HG03521 (cell line): ENCODE data around the gene GCLC.
"Not testable (repeated sequence)": the region's sequence is repeated elsewhere in the genome, so short reads cannot be mapped to it uniquely, and the experiment has no call there.

Experiments used
- ATAC-seq: cut with Tn5 transposase; IDR thresholded peaks from one replicate; pipeline ENCODE4 v1.9.1; 2021; ENCODE audit warnings: mild to moderate bottlenecking, moderate library complexity; ENCODE audit not compliant: unreplicated experiment

GCLC gene

DNA sequence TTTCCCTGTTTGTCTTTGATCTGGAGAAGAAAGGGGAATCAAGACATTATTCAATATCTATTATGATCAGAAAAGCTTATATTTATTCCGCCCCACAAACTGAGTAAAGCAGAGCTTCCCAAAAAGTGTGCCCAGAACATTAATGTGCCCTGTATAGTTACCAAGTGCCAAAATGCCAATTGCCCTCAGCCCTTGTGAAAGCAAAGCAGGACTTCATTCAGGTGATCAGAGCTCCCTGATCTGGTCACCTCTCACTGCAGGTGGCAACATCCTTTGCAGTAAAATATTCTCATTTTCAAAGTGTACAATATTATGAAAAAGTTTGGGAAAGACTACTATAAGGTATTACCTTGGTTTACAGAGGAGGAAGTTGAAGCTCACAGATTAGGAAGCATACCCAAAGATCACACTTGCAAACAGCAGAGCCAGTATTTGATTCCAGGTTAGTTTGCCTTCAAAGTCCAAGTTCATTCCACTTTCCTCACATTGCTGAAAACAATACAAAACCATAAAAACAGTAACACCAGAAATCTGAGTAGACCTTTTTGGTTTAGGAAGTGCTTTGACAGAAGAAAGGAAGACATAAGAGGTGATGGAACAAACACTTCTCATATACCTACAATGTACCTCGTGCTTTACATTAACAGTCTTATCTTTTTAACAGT, 19.6 kb upstream of the GCLC start:
- ATAC-seq = no peak

DNA sequence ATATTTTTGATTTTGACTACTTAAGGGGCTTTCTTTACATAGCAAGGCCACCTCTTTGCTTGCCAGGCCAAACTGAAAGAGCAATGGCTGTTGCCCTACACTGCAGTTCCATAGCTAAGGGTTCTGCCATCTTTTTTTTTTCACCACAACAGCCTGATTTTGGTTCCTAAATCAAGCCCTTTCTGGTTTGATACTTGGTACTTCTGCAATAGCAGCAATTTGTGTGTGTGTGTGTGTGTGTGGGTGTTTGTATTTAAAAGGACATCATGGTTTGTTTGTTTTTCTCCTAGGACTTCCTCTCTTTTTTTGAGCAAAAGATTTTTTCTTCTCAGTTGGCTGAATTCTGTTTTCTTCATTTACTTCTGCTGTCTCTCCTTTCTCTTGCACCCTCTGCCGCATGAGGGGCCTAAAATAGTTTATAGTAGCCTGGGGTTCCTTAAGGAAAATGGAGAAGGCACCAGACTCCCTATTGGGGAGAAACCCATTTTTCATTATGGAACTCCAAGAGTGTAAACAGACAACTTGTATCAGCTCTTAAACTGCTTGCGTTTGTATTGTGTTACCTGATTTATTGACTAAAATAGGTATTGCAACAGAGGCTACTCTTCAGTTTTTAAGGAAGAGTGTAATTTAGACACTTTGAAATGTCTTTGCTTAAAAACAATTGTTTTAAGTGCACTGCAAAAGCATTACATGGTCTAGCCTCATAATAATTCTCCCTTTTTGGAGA, 12.2 kb upstream of the GCLC start:
- no peak for ATAC-seq

DNA sequence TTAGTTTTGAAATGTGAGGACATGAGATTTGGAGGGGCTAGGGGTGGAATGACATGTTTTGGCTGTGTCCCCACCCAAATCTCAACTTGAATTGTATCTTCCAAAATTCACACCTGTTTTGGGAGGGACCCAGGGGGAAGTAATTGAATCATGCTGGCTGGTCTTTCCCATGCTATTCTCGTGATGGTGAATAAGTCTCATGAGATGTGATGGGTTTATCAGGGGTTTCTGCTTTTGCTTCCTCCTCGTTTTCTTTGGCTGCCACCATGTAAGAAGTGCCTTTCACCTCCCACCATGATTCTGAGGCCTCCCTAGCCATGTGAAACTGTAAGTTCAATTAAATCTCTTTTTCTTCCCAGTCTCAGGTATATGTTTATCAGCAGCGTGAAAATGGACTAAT, 8.7 kb upstream of the GCLC start:
- ATAC-seq = not testable (repeated sequence)

DNA sequence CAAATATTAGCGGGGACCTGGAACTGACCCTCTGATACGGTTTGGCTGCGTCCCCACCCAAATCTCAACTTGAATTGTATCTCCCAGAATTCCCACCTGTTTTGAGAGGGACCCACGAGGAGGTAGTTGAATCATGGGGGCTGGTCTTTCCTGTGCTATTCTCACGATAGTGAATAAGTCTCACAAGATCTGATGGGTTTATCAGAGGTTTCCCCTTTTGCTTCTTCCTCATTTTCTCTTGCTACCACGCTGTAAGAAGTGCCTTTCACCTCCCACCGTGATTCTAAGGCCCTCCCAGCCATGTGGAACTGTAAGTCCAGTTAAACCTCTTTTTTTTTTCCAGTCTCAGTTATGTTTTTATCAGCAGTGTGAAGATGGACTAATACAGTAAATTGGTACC, 6.8 kb upstream of the GCLC start:
- not testable (repeated sequence) for ATAC-seq

DNA sequence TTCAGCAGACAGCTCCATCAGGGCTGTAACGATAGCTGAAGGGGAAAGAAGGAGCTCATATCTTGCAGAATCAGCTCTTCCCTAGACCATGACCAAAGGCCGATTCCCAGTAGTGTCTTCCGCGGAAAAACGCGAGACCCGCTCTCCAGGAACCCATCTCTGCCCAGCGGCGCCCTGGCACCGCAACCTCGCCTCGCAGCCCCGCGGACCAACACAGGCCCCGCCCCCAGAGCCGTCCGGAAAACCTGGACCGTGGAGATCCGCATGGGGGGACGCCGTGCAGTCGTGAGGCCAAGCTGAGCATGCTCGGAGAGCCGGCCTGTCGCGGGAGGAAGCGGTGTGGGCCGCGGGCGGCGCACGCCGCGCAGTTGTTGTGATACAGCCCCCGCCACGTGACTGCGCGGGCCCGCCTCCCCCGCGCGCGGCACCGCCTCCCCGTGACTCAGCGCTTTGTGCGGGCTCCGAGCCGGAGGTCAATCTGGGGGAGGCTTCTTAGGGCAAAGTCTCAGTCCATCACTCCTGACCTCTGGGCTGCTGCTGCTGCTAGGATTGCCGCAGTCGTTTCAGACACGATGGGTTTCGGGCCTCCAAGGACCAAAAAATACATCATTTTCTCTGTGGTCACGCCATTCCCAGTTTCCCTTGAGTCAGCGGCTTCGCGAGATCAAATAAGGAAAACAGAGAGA, 3.1 kb upstream of the GCLC start:
- peak; percentile 73 for ATAC-seq

DNA sequence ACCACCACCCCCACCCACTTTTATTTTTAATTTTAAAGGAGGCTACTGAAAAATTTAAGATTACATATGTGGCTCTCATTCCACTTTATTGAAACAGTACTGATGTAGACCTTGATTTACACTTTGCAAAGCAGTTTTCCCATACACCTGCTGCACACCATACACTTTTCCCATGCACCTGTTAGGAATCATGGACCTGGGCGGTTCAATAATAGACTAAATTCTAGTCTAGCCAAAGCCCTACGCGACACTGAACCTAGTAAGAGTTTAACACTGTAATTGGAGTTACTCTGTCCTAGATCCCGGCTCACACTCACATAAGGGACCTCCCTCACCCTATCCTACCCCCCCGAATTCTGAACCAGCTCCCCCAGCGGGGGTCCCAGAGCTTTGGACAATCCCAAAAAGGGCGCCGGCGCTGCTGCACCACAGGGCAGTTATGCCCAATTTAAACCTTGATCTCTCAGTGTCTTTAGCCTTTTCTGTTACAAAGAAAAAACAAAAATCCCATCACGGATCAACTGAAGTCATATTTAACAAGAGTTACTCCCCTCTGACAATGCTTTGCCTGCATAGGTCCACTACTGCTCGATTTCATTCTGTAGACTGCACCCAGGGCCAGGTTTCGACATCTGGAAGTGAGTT, 2.4 kb upstream of the GCLC start:
- ATAC-seq = peak; percentile 5

- ATAC-seq = no peak
Measured at GRCh38 chr6:53546281-53546680, 1.4 kb upstream of the GCLC start.

DNA sequence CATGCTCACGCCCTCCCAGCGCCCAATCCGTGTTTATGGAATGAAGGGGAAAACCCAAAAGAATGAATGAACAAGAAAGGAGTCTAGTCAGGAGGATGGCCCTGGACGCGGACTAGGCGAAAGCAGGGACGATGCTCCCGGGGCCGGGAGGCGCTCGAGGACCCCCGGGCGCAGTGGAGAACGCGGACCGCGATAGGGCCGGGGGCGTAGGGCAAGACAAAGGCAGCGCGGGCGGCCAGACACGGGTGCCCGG, 758 bp downstream of the GCLC start:
- no peak for ATAC-seq

GRCh38 chr6:53543359-53544216, 1.3 kb downstream of the GCLC start:
- no peak for ATAC-seq

DNA sequence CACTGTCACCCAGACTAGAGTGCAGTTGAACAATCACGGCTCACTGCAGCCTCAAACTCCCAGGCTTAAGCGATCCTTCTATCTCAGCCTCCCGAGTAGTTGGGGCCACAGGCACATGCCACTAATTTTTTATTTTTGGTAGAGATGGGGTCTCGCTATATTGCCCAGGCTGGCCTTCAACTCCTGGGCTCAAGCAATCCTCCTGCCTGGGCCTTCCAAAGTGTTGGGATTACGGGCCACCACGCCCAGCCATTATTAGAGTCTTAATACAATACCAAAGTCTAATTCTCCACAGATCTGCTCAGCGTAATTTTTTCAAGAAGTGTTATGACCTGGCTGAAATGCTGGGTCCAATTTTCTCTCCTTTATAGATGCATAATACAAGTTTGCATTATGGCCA, 3.0 kb downstream of the GCLC start:
- ATAC-seq = no peak

DNA sequence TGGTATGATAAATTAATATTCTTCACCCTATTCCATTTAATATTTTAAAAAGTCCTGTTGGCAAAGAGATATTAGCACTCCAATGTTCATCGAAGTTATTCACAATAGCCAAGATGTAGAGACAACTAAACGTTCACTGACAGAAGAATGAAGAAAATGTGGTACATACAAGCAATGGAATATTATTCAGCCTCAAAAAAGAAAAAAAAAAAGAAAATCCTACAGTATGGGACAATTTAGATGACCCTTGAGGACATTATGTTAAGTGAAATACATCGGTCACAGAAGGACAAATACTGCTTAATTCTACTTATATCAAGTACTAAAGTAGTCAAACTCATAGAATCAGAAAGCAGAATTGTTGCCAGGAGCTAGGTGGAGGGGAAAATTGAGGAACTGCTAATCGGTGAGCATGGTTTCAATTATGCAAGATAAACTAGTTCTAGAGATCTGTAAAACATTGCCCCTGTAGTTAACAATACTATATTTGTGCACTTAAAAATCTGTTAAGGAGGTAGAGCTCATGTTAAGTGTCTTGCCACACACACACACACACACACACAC, 4.7 kb downstream of the GCLC start:
- no peak for ATAC-seq

DNA sequence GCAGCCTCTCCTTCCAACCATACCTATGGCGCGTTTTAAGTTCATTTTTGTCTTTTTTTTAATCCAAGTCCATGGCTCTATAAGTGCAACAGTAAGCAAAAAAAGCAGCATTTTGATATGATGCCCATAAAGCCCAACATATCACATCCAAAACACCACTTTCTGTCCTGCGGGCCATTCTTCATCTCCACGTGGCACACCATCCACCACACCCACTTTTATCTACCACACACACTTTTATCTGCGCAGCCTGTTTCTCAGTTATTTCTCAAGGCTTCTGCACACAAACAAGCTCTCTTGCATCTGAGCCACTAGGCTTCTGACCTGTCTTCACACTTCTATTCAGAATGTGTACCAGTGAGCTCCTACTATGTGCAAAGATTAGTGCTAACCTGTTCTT, 5.3 kb downstream of the GCLC start:
- ATAC-seq = no peak

- no peak for ATAC-seq
Measured at GRCh38 chr6:53536561-53536960, 8.3 kb downstream of the GCLC start.

GRCh38 chr6:53532942-53533341, 12.0 kb downstream of the GCLC start:
- ATAC-seq = no peak

DNA sequence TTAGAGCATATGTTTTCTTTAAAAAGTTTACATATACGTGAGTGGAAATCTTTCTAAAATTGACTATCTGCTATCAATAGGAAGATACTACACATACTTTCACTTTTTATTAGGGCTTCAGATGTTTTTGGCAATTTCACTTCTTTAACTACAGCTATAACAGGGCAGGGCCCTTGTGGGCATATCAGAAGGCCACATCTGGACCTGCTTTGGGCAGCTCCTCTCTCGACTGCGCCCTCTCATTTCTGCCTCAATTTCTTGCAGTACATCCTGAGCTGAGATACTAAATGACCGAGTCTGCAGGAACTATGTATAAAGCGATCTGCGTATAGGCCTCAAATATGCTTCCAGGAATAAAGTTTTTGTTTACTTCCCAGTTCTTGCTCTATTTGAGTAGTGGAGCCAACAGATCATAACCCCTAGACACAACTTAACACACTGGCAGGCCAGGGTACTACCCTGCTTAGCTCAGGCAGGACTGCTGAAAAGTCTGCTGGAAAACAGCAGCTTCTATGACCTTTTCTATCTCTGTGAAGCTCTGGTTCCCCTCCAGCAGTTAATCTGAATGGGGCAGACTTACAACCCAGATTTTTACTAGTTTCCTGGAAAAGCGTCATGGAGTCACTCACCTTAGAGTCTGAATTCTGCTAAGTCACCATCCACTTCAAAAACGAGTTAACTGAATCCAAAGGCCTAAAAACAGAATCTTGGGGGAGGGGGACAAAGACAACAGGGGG, 12.7 kb downstream of the GCLC start:
- ATAC-seq = no peak

DNA sequence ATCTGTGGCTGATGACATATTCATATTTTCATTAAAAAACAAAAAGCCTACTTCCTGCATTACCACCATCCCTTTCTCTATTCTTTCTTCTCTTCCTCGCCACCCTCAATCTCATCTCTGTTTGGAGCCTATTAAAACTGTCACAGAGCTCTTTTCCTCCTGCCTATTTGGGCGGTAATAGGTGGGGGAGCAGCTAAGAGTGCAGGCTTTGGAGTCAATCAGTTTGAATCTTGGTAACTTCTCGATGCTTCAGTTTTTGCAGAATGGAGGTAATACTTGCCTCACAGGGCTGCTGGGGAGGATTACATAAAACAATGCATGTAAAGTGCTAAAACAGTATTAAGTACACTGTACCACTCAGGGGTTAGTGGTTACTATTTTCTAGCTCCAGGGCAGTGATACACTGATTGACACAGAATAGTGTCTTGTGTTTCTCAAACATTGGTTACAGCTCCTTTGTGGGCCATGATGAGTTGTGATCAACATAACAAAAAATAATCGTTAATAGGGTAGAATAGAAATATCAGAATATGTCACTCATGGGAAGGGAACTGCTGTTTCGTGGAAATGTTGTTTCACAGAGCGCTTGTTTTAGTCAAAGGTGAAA, 14.0 kb downstream of the GCLC start:
- ATAC-seq = no peak

- no peak for ATAC-seq
Measured at GRCh38 chr6:53530346-53530745, 14.6 kb downstream of the GCLC start.

DNA sequence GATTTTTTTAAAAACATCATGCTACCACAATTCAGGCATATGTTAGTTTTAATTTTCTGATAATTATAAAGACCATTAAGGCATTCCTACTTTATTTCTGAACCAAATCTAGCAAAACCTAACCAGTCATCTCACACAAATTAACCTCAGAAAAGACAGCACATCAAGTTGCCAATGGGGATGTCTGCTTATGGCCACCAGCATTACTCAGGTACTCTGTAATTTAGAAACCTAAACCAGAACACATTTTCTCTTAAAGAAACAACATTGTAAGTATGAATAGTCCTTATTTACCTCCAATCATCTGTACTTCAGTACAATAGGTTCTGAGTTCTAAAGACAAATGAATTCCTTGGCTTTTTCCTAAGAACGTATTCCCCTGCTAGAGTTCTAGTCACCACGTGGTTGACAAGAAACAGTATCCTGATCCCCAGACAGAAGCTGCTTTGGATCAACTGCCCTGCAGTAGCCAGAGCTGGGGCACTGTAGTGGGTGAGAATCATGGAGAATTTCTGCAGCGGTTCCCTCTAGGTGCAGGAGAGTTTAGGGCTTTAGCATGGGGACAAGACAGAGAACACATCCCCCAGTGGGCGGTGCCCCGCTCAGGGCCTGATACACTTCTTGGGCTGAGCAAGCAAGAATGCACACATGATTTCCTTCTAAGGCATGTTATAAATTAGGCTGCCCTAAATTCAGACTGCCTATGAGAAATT, 15.4 kb downstream of the GCLC start:
- no peak for ATAC-seq

DNA sequence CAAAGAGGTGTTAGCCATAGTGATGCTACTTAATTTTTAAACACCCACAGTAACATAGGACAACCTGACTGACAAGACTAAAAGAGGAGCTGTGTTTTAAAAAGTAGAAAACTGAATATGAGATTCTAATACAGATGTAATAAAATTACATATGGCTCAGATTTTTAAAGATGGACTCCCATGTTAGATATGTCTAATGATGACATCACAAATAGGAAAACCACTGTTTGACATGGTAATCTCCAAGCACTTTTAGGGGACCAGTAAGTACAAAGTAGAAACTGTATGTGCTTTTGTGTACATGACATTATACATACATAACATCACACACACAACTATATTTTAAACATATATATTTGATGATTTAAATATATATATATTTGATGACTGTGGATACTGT, 16.8 kb downstream of the GCLC start:
- no peak for ATAC-seq
